Activated CD4-positive, alpha-beta memory T cell treated with anti-CD3 and anti-CD28 coated beads, Interleukin-2, amount 10 ng/mL, durations not matched to agents 7 days and 5 days (primary cell): ENCODE measurements around the gene ADD3. TPM values are rescaled to one million over a fixed set of nuclear protein-coding genes. Genes with fewer than 3 reads are reported as not detected.

Experiments used
- CTCF ChIA-PET: fragments of 350-600 bp; sonication (Branson Sonifier 250); formaldehyde crosslinking; loops from one replicate; lab custom pipeline; 2021; ENCODE audit warnings: antibody characterized with exemption, inconsistent platforms; lab: Charles Lee
- POLR2A ChIA-PET: fragments of 350-600 bp; sonication (Branson Sonifier 250); formaldehyde crosslinking; loops from one replicate; lab custom pipeline; 2021; ENCODE audit warnings: antibody characterized with exemption; lab: Charles Lee
- DNase-seq: peaks from one replicate; pipeline ENCODE4 v3.0.0-alpha.2; 2020
- H3K27ac Mint-ChIP-seq: one replicate; pipeline ENCODE4 v1.8.0; 2021; ENCODE audit warnings: mild to moderate bottlenecking, mixed read lengths
- H3K27me3 Mint-ChIP-seq: one replicate; pipeline ENCODE4 v1.8.0; 2021; ENCODE audit warnings: mixed read lengths
- H3K36me3 Mint-ChIP-seq: one replicate; pipeline ENCODE4 v1.8.0; 2021; ENCODE audit warnings: low read depth, mixed read lengths
- H3K4me1 Mint-ChIP-seq: one replicate; pipeline ENCODE4 v1.8.0; 2021; ENCODE audit warnings: mixed read lengths
- H3K4me3 Mint-ChIP-seq: one replicate; pipeline ENCODE4 v1.8.0; 2021; ENCODE audit warnings: mild to moderate bottlenecking, mixed read lengths
- H3K9me3 Mint-ChIP-seq: one replicate; pipeline ENCODE4 v1.8.0; 2021; ENCODE audit warnings: mixed read lengths
- total RNA-seq, 2 experiments: library from RNA; stranded (reverse); gene quantifications; one replicate each; pipeline ENCODE4 v1.2.3, GENCODE V29; 2021

The ADD3 gene
- total RNA-seq, 2 experiments from 2014 or later = 400 to 401 TPM

GRCh38 chr10:110156046-110156445, 148.3 kb downstream of the ADD3 start:
- ChIA-PET CTCF (interaction anchor here (1.1 to 1.8 kb wide), 5 partner anchors 9 to 56 kb away, joined by 3 to 12 read pairs (median 6); no protein-coding TSS in a partner anchor), POLR2A (interaction anchor here (0.7 to 5.1 kb wide), 12 partner anchors 8 to 259 kb away, joined by 3 to 71 read pairs (median 4); partner anchors contain the start of gene MXI1)
- H3K27ac Mint-ChIP-seq = peak overlapping the region; percentile 95
- DNase-seq = no peak
- no peaks in the 10 kb centered on the region for H3K9me3 Mint-ChIP-seq
- no peak overlapping the region for H3K4me3 Mint-ChIP-seq
- peaks cover 64% of the 10 kb centered on the region for H3K27me3 Mint-ChIP-seq
- H3K36me3 Mint-ChIP-seq = peaks cover 12% of the 10 kb centered on the region
- peaks cover 61% of the 10 kb centered on the region for H3K4me1 Mint-ChIP-seq

DNA sequence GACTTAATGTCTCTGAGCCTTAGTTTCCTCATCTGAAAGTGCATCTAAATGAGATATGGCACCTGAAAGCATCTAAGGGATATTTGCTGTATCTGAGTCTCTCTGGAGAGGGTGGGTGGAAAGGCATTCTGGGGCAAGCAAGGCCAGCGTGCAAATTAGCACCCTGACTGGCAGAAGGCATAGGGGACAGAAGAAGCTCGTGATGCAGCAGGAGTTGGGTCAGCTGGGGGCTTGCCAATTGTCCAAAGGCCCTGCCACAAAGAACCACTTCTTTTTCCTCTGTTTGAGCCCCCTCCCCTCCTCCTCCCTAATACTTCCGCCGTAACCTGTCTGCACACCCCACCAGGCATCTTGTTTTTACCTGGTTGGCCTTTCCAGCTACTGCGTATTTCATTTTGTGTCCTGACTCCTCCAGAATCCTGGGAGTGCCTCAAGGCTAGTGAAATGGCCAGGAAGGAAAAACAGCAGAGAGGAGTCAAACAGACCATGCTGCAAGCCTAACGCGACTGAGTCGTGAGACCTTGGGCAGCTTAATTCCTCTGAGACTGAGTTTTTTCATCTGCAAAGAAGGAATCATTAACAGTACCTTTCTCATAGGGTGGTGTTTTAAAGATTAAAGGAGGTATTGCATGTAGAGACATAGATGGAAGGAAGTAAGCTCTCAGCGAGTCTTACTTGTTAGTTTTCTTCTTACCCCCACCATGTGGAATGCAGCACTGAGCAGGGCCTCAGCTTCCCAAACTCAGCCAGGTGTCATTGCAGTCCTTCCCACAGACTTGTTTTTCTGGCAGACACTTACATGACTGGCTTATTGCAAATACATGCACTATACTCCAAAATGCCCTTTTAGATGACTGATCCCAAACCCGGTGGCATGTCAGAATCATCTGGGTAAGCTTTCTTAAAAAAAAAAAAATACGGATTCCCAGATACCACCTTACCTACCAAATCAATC, 150.5 kb downstream of the ADD3 start:
- Mint-ChIP-seq H3K4me3 (no peak overlapping the region), H3K36me3 (peaks cover 12% of the 10 kb centered on the region), H3K27me3 (peaks cover 70% of the 10 kb centered on the region), H3K27ac (peak overlapping the region; percentile 95), H3K4me1 (peaks cover 52% of the 10 kb centered on the region), H3K9me3 (no peaks in the 10 kb centered on the region)
- no peak for DNase-seq
- POLR2A ChIA-PET = interaction anchor here (0.6 to 5.1 kb wide), 9 partner anchors 10 to 255 kb away, joined by 3 to 71 read pairs (median 6); partner anchors contain the start of gene MXI1
- CTCF ChIA-PET = interaction anchor here (0.6 to 1.4 kb wide), 7 partner anchors 11 to 116 kb away, joined by 3 to 10 read pairs (median 3); no protein-coding TSS in a partner anchor

DNA sequence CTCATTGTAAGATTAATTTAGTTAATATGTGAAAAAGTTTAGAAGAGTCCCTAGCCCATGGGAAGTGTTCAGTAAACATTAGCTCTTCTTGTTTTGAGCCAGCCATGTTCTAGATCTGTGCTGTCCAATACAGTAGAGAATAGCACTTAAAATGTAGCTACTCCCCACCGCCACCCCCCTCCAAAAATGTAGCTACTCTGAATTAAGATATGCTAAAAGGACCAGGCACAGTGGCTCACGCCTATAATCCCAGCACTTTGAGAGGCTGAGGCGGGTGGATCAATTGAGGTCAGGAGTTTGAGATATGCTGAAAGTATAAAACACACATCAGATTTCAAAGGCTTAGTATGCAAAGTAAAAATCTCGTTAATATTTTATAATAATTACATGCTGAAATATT, 152.3 kb downstream of the ADD3 start:
- ChIA-PET CTCF (interaction anchor here (0.6 to 1.0 kb wide), 3 partner anchors 22 to 121 kb away, joined by 3 to 4 read pairs (median 4); no protein-coding TSS in a partner anchor), POLR2A (interaction anchor here (0.6 to 5.1 kb wide), 3 partner anchors 10 to 142 kb away, joined by 3 to 71 read pairs (median 3); partner anchors contain the start of gene MXI1)
- peaks cover 71% of the 10 kb centered on the region for H3K27me3 Mint-ChIP-seq
- no peak for DNase-seq
- peaks cover 37% of the 10 kb centered on the region for H3K4me1 Mint-ChIP-seq
- H3K36me3 Mint-ChIP-seq = peaks cover 5% of the 10 kb centered on the region
- no peak overlapping the region for H3K4me3 Mint-ChIP-seq
- H3K9me3 Mint-ChIP-seq = no peaks in the 10 kb centered on the region
- H3K27ac Mint-ChIP-seq = no peak overlapping the region

DNA sequence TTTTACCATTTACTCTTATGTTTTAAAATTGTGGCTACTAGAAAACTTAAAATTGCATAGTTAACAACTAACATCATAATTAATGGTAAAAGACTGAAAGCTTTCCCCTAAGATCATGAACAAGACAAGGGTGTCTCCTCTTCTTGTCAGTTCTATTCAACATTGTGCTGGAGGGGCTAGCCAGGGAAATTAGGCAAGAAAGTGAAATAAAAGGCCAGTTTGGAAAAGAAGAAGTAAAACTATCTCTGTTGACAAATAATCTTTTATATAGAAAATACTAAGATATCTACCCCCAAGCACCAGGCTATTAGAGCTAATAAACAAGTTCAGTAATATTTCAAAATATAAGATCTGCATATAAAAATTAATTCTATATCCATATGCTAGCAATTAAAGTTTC, 152.7 kb downstream of the ADD3 start:
- H3K36me3 Mint-ChIP-seq = peaks cover 3% of the 10 kb centered on the region
- H3K4me3 Mint-ChIP-seq = no peak overlapping the region
- DNase-seq = no peak
- CTCF ChIA-PET = interaction anchor here (0.6 to 1.0 kb wide), 3 partner anchors 23 to 120 kb away, joined by 3 to 4 read pairs (median 4); no protein-coding TSS in a partner anchor
- peaks cover 38% of the 10 kb centered on the region for H3K4me1 Mint-ChIP-seq
- peaks cover 73% of the 10 kb centered on the region for H3K27me3 Mint-ChIP-seq
- H3K27ac Mint-ChIP-seq = no peak overlapping the region
- POLR2A ChIA-PET = interaction anchor here (0.9 to 5.1 kb wide), 2 partner anchors 10 to 48 kb away, joined by 3 to 71 read pairs; partner anchors contain the start of gene MXI1
- H3K9me3 Mint-ChIP-seq = no peaks in the 10 kb centered on the region

DNA sequence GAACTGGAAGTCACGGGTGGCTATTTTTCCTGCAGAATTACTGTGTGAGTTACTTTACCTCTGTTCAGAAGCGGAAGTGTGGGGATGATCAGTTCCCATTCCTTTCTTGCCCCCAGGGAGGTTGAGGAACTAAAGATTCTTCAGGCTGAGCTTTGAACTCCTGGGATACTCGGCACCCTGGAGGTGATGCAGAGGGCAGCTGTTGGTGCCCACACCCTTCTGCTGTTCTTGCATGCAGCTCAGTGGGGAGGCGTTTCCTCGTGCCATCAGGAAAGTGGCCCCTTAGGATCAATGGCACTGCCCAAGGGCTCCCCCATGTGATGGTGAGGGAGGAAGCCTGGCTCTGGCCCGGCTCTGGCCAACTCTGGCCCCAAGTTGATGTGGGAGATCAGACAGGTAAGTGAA, 155.0 kb downstream of the ADD3 start:
- CTCF ChIA-PET = interaction anchor here (1.8 kb wide), 1 partner anchor 24 kb away, joined by 6 read pairs; no protein-coding TSS in a partner anchor
- Mint-ChIP-seq H3K27ac (no peak overlapping the region), H3K4me3 (no peak overlapping the region), H3K9me3 (no peaks in the 10 kb centered on the region), H3K4me1 (peaks cover 24% of the 10 kb centered on the region), H3K27me3 (peaks cover 85% of the 10 kb centered on the region), H3K36me3 (no peaks in the 10 kb centered on the region)
- DNase-seq = no peak
- POLR2A ChIA-PET = interaction anchor here (1.5 kb wide), 1 partner anchor 12 kb away, joined by 3 read pairs; no protein-coding TSS in a partner anchor

- Mint-ChIP-seq H3K9me3 (no peaks in the 10 kb centered on the region), H3K4me1 (peaks cover 24% of the 10 kb centered on the region), H3K4me3 (no peak overlapping the region), H3K36me3 (no peaks in the 10 kb centered on the region), H3K27me3 (peaks cover 85% of the 10 kb centered on the region), H3K27ac (no peak overlapping the region)
- POLR2A ChIA-PET = interaction anchor here (1.5 kb wide), 1 partner anchor 12 kb away, joined by 3 read pairs; no protein-coding TSS in a partner anchor
- CTCF ChIA-PET = interaction anchor here (1.0 to 1.8 kb wide), 2 partner anchors 25 kb away, joined by 3 to 6 read pairs; no protein-coding TSS in a partner anchor
- DNase-seq = no peak
Observed at GRCh38 chr10:110163192-110163773, 155.5 kb downstream of the ADD3 start.

GRCh38 chr10:110163841-110164240, 156.1 kb downstream of the ADD3 start:
- no peaks in the 10 kb centered on the region for H3K36me3 Mint-ChIP-seq
- peaks cover 85% of the 10 kb centered on the region for H3K27me3 Mint-ChIP-seq
- H3K4me3 Mint-ChIP-seq = no peak overlapping the region
- no peaks in the 10 kb centered on the region for H3K9me3 Mint-ChIP-seq
- no peak overlapping the region for H3K27ac Mint-ChIP-seq
- POLR2A ChIA-PET = no interaction called here
- CTCF ChIA-PET = interaction anchor here (1.0 kb wide), 1 partner anchor 26 kb away, joined by 3 read pairs; no protein-coding TSS in a partner anchor
- peaks cover 25% of the 10 kb centered on the region for H3K4me1 Mint-ChIP-seq
- DNase-seq = no peak

GRCh38 chr10:110165239-110165638, 157.5 kb downstream of the ADD3 start:
- DNase-seq = no peak
- CTCF ChIA-PET = interaction anchor here (0.9 to 1.0 kb wide), 2 partner anchors 10 to 114 kb away, joined by 3 to 4 read pairs; no protein-coding TSS in a partner anchor
- H3K4me1 Mint-ChIP-seq = peaks cover 38% of the 10 kb centered on the region
- H3K27me3 Mint-ChIP-seq = peaks cover 85% of the 10 kb centered on the region
- POLR2A ChIA-PET = interaction anchor here (0.8 to 1.3 kb wide), 3 partner anchors 9 to 46 kb away, joined by 3 to 4 read pairs (median 3); no protein-coding TSS in a partner anchor
- no peaks in the 10 kb centered on the region for H3K36me3 Mint-ChIP-seq
- H3K9me3 Mint-ChIP-seq = no peaks in the 10 kb centered on the region
- H3K4me3 Mint-ChIP-seq = no peak overlapping the region
- no peak overlapping the region for H3K27ac Mint-ChIP-seq

- Mint-ChIP-seq H3K4me3 (no peak overlapping the region), H3K27ac (no peak overlapping the region), H3K9me3 (no peaks in the 10 kb centered on the region), H3K27me3 (peaks cover 85% of the 10 kb centered on the region), H3K36me3 (no peaks in the 10 kb centered on the region), H3K4me1 (peaks cover 47% of the 10 kb centered on the region)
- POLR2A ChIA-PET = interaction anchor here (1.7 kb wide), 1 partner anchor 10 kb away, joined by 6 read pairs; no protein-coding TSS in a partner anchor
- no peak for DNase-seq
- CTCF ChIA-PET = interaction anchor here (0.6 kb wide), 1 partner anchor 49 kb away, joined by 3 read pairs; no protein-coding TSS in a partner anchor
Observed at GRCh38 chr10:110167149-110167548, 159.4 kb downstream of the ADD3 start.

DNA sequence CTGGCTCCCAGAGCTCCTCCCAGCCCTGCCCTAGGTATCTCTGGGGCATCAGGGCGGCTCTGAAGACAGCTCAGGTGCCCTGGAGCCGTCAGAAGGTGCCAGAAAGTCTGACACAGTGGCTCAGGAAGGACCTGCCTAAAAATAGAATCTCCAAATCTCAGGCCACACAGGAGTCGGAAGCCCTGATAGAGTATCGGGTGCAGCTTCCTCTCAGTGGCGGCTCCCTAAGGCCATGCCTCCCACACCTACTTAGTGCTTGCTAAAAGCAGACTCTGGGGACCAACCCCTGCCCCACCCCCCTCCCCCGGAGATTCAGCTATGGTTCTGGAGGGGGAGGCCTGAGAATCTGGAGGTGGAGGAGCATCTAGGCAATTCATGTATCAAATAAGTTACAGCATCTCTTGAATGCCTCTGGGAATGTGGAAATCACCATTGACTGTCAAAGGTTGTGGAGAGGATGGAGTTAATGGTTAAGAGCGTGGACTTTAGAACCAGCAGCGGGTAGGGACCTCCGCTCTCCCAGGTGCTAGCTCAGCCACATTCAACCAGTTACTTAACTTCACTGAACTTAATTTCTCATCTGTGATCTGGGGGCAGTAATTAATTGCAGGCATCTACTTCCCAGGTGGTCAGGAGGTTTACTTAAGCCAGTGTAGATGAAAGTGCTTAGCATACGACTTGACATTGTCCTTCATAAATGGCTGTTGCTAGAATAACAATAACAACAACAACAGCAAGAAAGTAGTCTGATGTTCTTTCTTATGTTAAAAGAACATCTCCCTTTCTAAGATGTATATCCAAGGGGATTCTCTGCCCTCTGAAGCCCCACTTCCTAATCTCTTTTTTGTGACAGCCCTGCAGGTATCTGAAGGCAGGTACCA, 161.1 kb downstream of the ADD3 start:
- DNase-seq = peak; percentile 28
- Mint-ChIP-seq H3K9me3 (no peaks in the 10 kb centered on the region), H3K4me1 (peaks cover 47% of the 10 kb centered on the region), H3K36me3 (no peaks in the 10 kb centered on the region), H3K4me3 (no peak overlapping the region), H3K27me3 (peaks cover 77% of the 10 kb centered on the region), H3K27ac (no peak overlapping the region)
- ChIA-PET POLR2A (interaction anchor here (1.2 to 1.7 kb wide), 2 partner anchors 12 to 16 kb away, joined by 3 to 6 read pairs; no protein-coding TSS in a partner anchor), CTCF (interaction anchor here (0.9 to 1.3 kb wide), 2 partner anchors 12 to 31 kb away, joined by 3 to 4 read pairs; no protein-coding TSS in a partner anchor)

- Mint-ChIP-seq H3K4me3 (no peak overlapping the region), H3K9me3 (no peaks in the 10 kb centered on the region), H3K27me3 (peaks cover 74% of the 10 kb centered on the region), H3K27ac (no peak overlapping the region), H3K36me3 (no peaks in the 10 kb centered on the region), H3K4me1 (peaks cover 47% of the 10 kb centered on the region)
- DNase-seq = no peak
- POLR2A ChIA-PET = no interaction called here
- CTCF ChIA-PET = no interaction called here
Observed at GRCh38 chr10:110169586-110169985, 161.8 kb downstream of the ADD3 start.
